Psoas muscle (tissue), 8 donors: ENCODE data around the gene HBB. TPM values are rescaled to one million over a fixed set of nuclear protein-coding genes. Genes with fewer than 3 reads are reported as not detected.

ENCODE experiments used
- ATAC-seq, 4 donors: fragments of 200-7000 bp; cut with Tn5 transposase; one replicate each; pipeline ENCODE4 v1.9.1; 2020; ENCODE audit warnings: moderate library complexity in 3 of 4, mild to moderate bottlenecking in 2 of 4
- DNase-seq, 2 donors: peaks; one replicate each; pipeline ENCODE4 v3.0.0-alpha.2; 2020
- H3K27ac ChIP-seq: fragments of 200-600 bp; one replicate; pipeline ENCODE4 v1.8.0; 2022
- H3K27me3 ChIP-seq, 3 donors: fragments of 200-600 bp in 1 of 3; one replicate each; pipeline versions ENCODE4 v1.6.1 to v1.8.0; 2013 to 2022; ENCODE audit warnings: low read length in 2 of 3, mild to moderate bottlenecking in 2 of 3, moderate library complexity in 1 of 3; ENCODE audit not compliant: insufficient read depth in 3 of 3
- H3K36me3 ChIP-seq, 2 donors: fragments of 200-600 bp in 1 of 2; one replicate each; pipeline versions ENCODE4 v1.6.1 to v1.8.0; 2013 to 2022; ENCODE audit warnings: low read depth in 1 of 2, mild to moderate bottlenecking in 1 of 2, moderate library complexity in 1 of 2; ENCODE audit not compliant: insufficient read depth in 1 of 2
- H3K4me1 ChIP-seq: fragments of 200-600 bp; one replicate; pipeline ENCODE4 v1.8.0; 2022
- H3K4me3 ChIP-seq: fragments of 200-600 bp; one replicate; pipeline ENCODE4 v1.8.0; 2022; ENCODE audit warnings: mild to moderate bottlenecking
- H3K9me3 ChIP-seq: fragments of 200-600 bp; one replicate; pipeline ENCODE4 v1.8.0; 2022
- whole genome bisulfite sequencing, 3 donors: extraction: QIAGEN DNeasy Blood & Tissue Kit; methylation state at CpG; one replicate each; pipeline versions ENCODE4 v1.1.6 to v1.1.7; 2013; 5-methylcytosine and 5-hydroxymethylcytosine counted together
- intact Hi-C, 2 donors: fragments of 100-400 bp; cut with DNase I; formaldehyde crosslinking; loops; one replicate each; pipeline versions ENCODE4 v1.11.0 to v1.14.2; 2022
- polyA plus RNA-seq, 3 donors: library from polyadenylated mRNA; stranded (reverse); fragments of 200-250 nt; gene quantifications; one replicate each; pipeline ENCODE4 v1.2.3, GENCODE V29; 2013
- total RNA-seq, 4 donors: library from RNA; stranded (reverse); fragmentation: NEBNext Ultra II Directional in 2 of 4; extraction: Animal tissue kit (Norgen Biotek cat#: 25700) in 2 of 4; gene quantifications; one replicate each; pipeline versions ENCODE4 v1.2.1 to v1.2.4, GENCODE V29; 2021 to 2023
- TF ChIP-seq, protein P1 (sequence below): fragments of 200-600 bp; IDR thresholded peaks from one replicate; pipeline ENCODE4 v1.8.0; 2022; ENCODE audit warnings: antibody characterized with exemption
- donor health status: healthy with polysubstance abuse.
- donor health status: DM: no; HTN: no; CAD: no; lungs with moderate emphysema.
- donor health status: Bipolar disorder and iron deficiency.
- donor health status: healthy.
- donor health status: DM: yes; HTN: yes; CAD: no.
- donor health status: DM: no; HTN: no; CAD: no.
- donor health status: DM: no; HTN: no; CAD: no.
- donor health status: DM: yes; HTN: yes; CAD: no.

Gene HBB
- total and polyA plus RNA-seq, 7 donors: 7.8 to 2,413 (median 22.9) TPM

DNA sequence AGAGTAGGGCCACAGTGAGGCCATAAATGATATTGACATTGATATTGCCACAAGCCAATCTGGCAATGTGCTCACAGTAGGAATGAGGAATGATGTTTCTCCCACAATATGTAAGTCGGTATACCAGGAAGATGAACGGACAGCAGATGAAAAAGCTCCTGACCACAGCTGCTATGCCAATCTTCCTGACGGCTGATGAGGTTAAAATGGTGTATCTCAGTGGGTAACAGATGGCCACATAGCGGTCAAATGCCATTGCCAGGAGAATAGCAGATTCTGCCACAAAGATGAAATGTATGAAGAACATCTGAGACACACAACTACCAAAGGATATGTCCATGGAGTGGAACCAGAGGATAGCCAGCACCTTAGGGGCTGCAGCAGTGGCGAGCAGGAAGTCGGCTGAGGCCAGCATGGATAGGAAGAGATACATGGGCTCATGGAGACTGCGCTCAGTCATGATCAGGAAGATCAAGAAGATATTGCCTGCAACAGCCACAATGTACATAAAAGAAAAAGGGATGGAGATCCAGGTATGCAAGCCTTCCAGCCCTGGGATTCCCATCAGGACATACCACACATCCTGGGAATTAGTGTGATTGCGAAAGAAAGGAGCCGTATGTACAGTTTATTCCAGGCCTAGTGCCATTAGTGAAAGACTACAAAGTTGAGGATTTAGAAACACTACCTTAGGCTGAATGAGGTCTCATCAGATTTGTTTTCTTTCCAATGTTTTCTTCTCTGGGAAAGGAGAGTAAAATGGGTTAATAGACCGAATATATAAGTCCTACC lies 48.6 kb downstream of the HBB start:
- TF ChIP-seq, protein P1, sequence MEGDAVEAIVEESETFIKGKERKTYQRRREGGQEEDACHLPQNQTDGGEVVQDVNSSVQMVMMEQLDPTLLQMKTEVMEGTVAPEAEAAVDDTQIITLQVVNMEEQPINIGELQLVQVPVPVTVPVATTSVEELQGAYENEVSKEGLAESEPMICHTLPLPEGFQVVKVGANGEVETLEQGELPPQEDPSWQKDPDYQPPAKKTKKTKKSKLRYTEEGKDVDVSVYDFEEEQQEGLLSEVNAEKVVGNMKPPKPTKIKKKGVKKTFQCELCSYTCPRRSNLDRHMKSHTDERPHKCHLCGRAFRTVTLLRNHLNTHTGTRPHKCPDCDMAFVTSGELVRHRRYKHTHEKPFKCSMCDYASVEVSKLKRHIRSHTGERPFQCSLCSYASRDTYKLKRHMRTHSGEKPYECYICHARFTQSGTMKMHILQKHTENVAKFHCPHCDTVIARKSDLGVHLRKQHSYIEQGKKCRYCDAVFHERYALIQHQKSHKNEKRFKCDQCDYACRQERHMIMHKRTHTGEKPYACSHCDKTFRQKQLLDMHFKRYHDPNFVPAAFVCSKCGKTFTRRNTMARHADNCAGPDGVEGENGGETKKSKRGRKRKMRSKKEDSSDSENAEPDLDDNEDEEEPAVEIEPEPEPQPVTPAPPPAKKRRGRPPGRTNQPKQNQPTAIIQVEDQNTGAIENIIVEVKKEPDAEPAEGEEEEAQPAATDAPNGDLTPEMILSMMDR: no peak
- no peak overlapping the region for H3K27ac ChIP-seq
- H3K9me3 ChIP-seq: no peaks in the 10 kb centered on the region
- no peaks in the 10 kb centered on the region for H3K4me1 ChIP-seq
- 78 to 85% (median 79%) methylated on average over 10 of the region's 10 CpGs for WGBS, 3 donors
- ATAC-seq: no peak
- no peak overlapping the region for H3K4me3 ChIP-seq
- no peaks in the 10 kb centered on the region for H3K36me3 ChIP-seq
- DNase-seq: no peak
- intact Hi-C loops: no loop called here
- H3K27me3 ChIP-seq: peaks cover 0 to 2% (median 0%) of the 10 kb centered on the region in 3 donors

Other genes starting within 250 kb of the HBB start
- not detected for gene OR51L1, start 232.2 kb downstream of the HBB start, total RNA-seq
- gene OR51L1, start 232.2 kb downstream of the HBB start, polyA plus RNA-seq: not detected
- gene OR52J3, start 180.5 kb downstream of the HBB start, total RNA-seq: not detected
- not detected for gene OR52J3, start 180.5 kb downstream of the HBB start, polyA plus RNA-seq
- not detected for gene OR52E2, start 167.4 kb downstream of the HBB start, total RNA-seq
- not detected for gene OR52E2, start 167.4 kb downstream of the HBB start, polyA plus RNA-seq
- not detected for gene OR52E1, start 157.5 kb downstream of the HBB start, total RNA-seq
- gene OR52E1, start 157.5 kb downstream of the HBB start, polyA plus RNA-seq: not detected
- gene OR52A5, start 88.7 kb downstream of the HBB start, total RNA-seq: not detected
- not detected for gene OR52A5, start 88.7 kb downstream of the HBB start, polyA plus RNA-seq
- not detected for gene OR52A1, start 72.3 kb downstream of the HBB start, total RNA-seq
- gene OR52A1, start 72.3 kb downstream of the HBB start, polyA plus RNA-seq: not detected
- gene OR51V1, start 26.4 kb downstream of the HBB start, total RNA-seq: not detected
- gene OR51V1, start 26.4 kb downstream of the HBB start, polyA plus RNA-seq: not detected
- gene HBD, start 7.4 kb upstream of the HBB start, total RNA-seq: 1 to 10 TPM in 2 of 4 donors, not detected in 2; 1.6 to 6.2 TPM
- under 1 TPM in 1 of 3 donors, not detected in 2; 0.17 TPM for gene HBD, start 7.4 kb upstream of the HBB start, polyA plus RNA-seq
- 1 to 10 TPM in 1 of 4 donors, not detected in 3; 1.3 TPM for gene HBG1, start 22.8 kb upstream of the HBB start, total RNA-seq
- gene HBG1, start 22.8 kb upstream of the HBB start, polyA plus RNA-seq: not detected
- gene HBG2, start 27.7 kb upstream of the HBB start, total RNA-seq: 1 to 10 TPM in 1 of 4 donors, not detected in 3; 1.0 TPM
- gene HBG2, start 27.7 kb upstream of the HBB start, polyA plus RNA-seq: not detected
- gene HBE1, start 42.9 kb upstream of the HBB start, total RNA-seq: not detected
- gene HBE1, start 42.9 kb upstream of the HBB start, polyA plus RNA-seq: not detected
- gene OR51B4, start 74.9 kb upstream of the HBB start, total RNA-seq: not detected
- gene OR51B4, start 74.9 kb upstream of the HBB start, polyA plus RNA-seq: not detected
- not detected for gene OR51B2, start 97.2 kb upstream of the HBB start, total RNA-seq
- gene OR51B2, start 97.2 kb upstream of the HBB start, polyA plus RNA-seq: not detected
- not detected for gene OR51B5, start 116.5 kb upstream of the HBB start, total RNA-seq
- not detected for gene OR51B5, start 116.5 kb upstream of the HBB start, polyA plus RNA-seq
- gene OR51B6, start 124.4 kb upstream of the HBB start, total RNA-seq: not detected
- gene OR51B6, start 124.4 kb upstream of the HBB start, polyA plus RNA-seq: not detected
- not detected for gene OR51M1, start 156.7 kb upstream of the HBB start, total RNA-seq
- not detected for gene OR51M1, start 156.7 kb upstream of the HBB start, polyA plus RNA-seq
- not detected for gene OR51Q1, start 195.0 kb upstream of the HBB start, total RNA-seq
- not detected for gene OR51Q1, start 195.0 kb upstream of the HBB start, polyA plus RNA-seq
- gene OR51I1, start 214.4 kb upstream of the HBB start, total RNA-seq: not detected
- not detected for gene OR51I1, start 214.4 kb upstream of the HBB start, polyA plus RNA-seq
- gene OR51I2, start 222.3 kb upstream of the HBB start, total RNA-seq: not detected
- gene OR51I2, start 222.3 kb upstream of the HBB start, polyA plus RNA-seq: not detected